SH-SY5Y (cell line): ENCODE data around the gene ASIC3.

ENCODE experiments used
- GATA2 ChIP-seq: IDR thresholded peaks from 2 replicates; pipeline ENCODE4 v1.6.1; 2011; ENCODE audit warnings: mild to moderate bottlenecking, low read depth, low read length
- GATA3 ChIP-seq: IDR thresholded peaks from 2 replicates; pipeline ENCODE4 v1.6.1; 2011; ENCODE audit warnings: low read depth, mild to moderate bottlenecking, low read length, moderate library complexity

ASIC3 gene

DNA sequence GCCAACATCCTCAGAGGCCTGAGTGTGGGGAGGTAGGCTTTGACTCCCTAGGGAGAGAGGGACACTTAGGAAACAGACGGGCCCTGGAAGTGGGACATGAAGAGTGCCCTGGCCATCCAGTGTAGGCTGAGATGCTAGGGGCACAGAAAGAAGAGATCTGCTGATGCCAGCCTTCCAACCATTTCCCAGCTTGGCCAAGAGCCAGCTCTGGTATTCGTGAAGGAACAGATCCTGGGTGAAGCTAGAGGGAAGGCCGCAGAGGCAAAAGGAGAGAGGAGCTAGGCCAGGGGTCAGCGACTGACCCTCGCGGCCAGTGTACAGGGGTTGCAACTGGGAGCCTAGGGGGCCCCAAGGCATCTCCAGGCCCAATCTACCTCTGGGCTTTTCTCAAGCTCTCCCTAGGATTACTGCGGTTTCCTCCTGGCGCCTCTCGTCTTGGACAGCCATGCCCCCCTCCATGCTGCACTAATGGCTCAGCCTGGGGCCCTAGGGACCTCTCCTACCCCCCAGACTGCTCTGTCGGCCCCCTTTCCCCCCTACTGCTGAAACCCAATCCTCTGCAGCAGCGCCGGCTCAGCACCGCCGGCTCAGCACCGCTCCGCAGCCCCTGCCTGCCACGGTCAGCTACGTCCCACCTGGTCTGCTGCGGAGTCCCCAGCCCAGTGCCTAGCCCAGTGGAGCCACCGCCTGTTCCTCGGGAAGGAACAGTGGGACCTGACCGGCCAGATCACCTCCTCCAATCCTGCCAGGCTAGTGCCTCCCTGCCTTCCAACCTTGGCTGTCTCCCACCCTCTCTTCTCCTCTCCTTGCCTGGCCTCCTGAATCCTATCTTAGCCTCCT is at the start of gene ASIC3:
TSS of gene ASIC3 (plus strand) at position 556 of the 840 bp plus-strand sequence. CDS start 355 bp downstream, outside the sequence.
- TF ChIP-seq GATA3, result no peak
- TF ChIP-seq GATA2, result no peak

DNA sequence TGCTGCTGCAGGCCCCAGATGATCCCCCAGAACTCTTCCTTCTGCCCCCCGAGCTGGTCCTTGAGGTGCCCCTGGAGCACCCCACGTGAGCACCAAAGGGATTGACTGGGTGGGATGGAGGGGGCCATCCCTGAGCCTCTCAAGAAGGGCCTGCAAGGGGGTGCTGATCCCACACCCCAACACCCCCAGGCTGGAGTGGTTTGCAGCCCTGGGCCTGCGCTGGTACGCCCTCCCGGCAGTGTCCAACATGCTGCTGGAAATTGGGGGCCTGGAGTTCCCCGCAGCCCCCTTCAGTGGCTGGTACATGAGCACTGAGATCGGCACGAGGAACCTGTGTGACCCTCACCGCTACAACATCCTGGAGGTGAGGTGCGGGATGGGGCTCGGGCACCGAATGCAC is 49.3 kb upstream of the ASIC3 start:
- TF ChIP-seq GATA3, result no peak
- TF ChIP-seq GATA2, result no peak

DNA sequence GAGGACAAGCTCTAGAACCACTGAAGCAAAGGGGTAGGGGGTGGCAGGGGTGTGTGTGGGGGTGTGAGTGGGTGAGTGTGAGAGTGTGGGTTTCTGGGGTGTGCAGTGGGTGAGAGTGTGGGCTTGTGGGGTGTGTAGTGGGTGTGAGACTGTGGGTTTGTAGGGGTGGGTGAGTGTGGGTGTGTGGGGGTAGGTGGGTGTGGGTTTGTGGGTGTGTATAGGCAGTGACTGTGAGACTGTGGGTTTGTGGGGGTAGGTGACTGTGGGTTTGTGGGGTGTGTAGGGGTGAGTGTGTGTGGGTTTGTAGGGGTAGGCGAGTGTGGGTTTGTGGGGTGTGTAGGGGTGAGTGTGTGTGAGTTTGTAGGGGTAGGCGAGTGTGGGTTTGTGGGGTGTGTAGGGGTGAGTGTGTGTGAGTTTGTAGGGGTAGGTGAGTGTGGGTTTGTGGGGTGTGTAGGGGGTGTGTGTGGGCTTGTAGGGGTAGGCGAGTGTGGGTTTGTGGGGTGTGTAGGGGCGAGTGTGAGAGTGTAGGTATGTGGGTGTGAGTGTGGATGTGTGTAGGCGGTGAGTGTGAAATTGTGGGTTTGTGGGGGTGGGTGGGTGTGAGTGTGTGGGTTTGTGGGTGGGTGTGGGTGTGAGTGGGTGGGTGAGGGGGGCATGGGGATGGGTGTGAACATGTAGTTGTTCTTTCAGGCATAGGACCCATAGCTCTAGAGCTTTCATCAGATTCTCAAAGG is 48.7 kb upstream of the ASIC3 start:
- no peak for TF ChIP-seq GATA2

DNA sequence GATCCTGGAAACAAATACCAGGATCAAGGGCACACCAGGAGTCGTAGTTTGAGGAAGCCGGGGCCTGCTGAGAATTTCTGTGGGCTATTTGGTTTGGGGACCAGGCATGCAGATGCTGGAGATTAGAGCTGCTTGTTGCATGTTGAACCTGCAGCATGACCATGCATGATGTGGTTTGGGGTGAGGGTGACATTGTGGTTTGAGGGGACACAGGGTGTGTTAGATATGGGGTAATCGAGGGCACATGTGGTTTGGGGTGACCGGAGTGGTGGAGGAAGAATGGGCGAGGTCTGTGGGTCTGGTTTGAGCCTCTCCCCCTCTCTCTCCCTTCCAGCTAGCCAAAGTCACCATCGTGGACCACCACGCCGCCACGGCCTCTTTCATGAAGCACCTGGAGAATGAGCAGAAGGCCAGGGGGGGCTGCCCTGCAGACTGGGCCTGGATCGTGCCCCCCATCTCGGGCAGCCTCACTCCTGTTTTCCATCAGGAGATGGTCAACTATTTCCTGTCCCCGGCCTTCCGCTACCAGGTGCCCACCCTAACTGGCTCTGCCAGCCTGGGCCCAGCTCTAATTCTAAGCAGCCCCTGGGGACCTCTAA is 47.3 kb upstream of the ASIC3 start:
- TF ChIP-seq GATA3 (no peak), GATA2 (no peak)

DNA sequence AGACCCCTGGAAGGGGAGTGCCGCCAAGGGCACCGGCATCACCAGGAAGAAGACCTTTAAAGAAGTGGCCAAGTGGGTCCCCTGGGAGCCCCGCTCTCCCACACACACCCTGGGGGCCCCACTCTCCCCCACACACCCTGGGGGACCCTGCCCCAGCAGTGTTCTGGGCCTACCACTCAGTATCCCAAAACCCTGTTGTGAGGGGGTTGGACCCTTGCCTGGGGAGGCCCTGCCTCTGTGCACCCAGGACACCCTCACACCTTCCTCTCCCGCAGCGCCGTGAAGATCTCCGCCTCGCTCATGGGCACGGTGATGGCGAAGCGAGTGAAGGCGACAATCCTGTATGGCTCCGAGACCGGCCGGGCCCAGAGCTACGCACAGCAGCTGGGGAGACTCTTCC is 46.8 kb upstream of the ASIC3 start:
- no peak for TF ChIP-seq GATA3
- TF ChIP-seq GATA2, result no peak

DNA sequence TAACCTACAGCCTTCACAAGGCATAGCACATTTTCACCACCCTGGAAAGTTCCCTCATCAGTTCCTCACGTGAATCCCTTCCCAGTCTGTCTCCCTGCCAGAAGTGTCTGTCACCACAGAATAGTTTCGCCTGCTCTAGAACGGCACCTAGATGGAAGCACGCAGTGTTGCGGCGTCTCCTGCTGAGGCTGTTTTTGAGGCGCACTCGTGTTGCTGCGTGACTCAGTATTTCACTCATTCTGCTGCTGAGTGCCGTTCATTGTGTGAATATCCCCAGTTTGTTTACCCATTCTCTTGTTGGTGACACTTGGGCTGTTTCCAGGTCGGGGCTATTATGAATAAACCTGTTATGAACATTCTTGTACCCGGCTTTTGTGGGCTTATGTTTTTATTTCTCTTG is 44.8 kb upstream of the ASIC3 start:
- no peak for TF ChIP-seq GATA2
- TF ChIP-seq GATA3, result no peak

DNA sequence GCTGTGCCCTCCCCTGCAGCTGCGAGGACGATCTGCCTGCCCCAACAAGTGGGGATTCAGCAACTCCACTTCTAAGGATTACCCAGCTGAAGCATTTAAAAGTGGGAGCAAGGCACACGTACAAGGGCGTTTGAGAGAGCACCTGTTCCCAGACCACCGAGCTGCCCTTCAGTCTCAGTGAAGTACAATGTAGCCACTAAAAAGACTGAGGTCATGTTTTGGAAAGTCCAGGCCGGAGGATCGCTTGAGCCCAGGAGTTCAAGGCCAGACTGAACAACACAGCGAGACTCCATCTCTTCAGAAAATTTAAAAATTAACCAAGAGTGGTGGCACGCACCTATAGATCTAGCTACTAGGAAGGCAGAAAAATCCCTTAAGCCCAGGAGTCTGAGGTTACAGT is 42.8 kb upstream of the ASIC3 start:
- TF ChIP-seq GATA3 (no peak), GATA2 (no peak)

DNA sequence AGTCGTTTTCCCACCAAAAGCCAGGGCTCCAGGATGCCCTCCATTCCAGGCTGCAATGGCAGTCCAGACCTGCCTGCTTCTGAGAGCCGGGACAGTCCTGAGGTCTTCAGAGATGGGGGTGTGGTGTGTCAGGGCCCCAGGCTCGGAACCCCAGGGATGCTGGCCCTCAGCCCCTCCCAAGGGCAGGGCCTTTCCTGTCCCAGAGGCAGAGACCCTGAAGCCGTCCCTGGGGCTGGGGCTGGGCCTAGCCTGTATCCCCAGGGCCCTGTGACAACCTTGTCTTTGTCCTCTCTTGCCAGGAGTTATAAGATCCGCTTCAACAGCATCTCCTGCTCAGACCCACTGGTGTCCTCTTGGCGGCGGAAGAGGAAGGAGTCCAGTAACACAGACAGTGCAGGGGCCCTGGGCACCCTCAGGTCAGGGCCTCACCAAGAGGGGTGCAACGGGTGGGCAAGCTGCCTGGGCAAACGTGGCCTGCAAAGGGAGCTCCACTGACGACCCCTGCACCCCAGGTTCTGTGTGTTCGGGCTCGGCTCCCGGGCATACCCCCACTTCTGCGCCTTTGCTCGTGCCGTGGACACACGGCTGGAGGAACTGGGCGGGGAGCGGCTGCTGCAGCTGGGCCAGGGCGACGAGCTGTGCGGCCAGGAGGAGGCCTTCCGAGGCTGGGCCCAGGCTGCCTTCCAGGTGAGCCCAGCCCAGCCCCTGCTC is 41.6 kb upstream of the ASIC3 start:
- TF ChIP-seq GATA2 (no peak), GATA3 (no peak)

DNA sequence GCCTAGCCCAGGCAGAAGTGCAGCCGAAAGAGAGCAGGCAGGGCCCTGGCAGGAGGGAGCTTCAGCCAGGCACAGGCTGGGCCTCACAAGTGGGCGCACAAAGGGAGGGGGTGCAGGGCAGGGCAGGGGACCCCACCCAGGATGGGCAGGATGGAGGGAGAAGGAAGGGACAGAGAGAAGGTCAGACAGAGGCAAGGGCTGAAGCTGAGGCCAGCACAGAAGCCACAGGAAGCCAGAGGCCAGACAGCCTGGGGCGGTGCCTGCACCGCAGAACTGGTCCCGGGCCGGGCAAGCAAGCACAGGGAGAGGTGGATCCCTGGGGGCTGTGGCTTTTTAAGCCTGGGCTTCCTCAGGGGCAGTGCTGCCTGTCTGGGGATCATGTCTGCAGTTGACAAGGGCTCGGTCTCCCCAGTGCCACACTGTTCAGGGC is 40.8 kb upstream of the ASIC3 start:
- TF ChIP-seq GATA2, result no peak

DNA sequence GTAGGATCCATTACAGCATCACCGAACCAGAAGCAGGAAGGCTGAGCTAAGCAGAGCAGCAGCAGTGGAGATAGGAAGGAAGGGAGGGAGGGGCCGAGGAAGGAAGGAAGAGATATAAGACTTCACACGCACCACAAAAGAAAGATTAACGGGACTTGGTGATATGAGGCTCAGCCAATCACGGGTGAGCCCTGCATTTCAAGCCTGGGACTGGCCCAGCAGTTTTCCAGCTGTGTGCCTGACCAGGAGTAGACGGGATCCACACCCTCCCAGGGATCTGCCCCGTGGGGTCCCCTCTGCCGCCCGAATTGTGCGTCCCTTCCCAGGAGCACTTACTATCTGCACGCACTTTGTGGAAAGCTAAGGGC is 40.2 kb upstream of the ASIC3 start:
- TF ChIP-seq GATA2 (no peak), GATA3 (no peak)

DNA sequence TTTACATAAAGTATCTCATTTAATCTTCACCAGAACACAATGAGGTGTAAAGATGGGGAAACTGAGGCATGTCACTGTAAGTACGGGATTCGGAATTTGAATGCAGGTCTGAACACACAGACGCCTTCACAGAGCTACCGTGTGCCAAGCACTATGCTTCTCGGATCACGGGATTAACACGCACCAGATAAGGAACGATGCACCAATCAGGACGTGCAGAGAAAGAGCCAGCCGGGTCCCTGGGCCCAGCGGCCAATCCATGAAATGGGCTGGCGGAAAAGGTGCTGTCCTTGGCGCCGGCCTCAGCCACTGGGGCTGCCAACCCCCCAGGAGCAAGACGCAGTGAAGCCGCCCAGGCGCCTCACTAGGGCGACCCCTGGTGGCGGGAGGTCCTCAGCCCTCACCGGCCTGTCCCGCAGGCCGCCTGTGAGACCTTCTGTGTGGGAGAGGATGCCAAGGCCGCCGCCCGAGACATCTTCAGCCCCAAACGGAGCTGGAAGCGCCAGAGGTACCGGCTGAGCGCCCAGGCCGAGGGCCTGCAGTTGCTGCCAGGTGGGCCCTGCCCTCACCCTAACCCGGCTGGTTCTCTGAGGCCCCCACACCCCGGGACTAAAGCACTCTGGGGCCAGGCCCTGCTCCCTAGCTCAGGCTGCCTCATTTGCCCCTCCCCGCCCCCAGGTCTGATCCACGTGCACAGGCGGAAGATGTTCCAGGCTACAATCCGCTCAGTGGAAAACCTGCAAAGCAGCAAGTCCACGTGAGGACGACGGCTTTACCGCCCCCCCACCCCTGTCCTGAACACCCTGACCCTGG is 39.6 kb upstream of the ASIC3 start:
- no peak for TF ChIP-seq GATA3
- TF ChIP-seq GATA2, result no peak

DNA sequence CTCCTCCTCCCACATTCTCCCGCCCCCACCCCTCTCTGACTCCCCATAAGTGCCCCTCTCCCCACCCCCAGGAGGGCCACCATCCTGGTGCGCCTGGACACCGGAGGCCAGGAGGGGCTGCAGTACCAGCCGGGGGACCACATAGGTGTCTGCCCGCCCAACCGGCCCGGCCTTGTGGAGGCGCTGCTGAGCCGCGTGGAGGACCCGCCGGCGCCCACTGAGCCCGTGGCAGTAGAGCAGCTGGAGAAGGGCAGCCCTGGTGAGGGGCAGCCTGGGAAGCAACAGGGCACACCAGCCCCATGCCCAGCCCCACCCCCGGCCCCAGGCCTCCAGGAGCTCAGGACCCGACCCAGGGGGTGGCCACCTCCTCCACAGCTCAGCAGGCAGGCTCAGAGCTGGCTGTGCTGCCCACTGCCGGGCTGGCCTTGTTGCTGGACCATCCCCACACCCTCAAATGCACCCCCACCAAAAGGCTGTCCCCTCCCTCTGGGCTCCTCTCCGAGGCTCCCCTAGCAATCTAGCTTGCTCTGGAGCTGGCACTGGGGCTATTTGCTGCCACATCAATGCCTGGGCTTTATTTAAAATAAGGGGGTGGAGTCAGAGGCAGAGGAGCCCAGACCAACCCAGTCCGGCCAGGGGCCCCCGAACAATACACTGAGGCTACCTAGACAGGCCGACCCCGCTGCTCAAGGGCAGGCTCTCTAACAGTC is 38.8 kb upstream of the ASIC3 start:
- TF ChIP-seq GATA2 (no peak), GATA3 (no peak)

DNA sequence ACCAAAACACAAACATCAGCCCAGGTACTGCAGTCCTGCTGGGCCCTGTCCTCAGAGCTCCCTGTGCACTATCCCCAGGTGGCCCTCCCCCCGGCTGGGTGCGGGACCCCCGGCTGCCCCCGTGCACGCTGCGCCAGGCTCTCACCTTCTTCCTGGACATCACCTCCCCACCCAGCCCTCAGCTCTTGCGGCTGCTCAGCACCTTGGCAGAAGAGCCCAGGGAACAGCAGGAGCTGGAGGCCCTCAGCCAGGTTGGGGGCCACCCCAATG is 38.4 kb upstream of the ASIC3 start:
- TF ChIP-seq GATA3 (no peak), GATA2 (no peak)
